HepG2 (cell line): ENCODE data around the gene ATP13A2. TPM values are rescaled to one million over a fixed set of nuclear protein-coding genes. Genes with fewer than 3 reads are reported as not detected.

Experiments
- ATAC-seq: fragments of 200-7000 bp; cut with Tn5 transposase; 3 replicates; pipeline ENCODE4 v1.9.1; 2020; ENCODE audit warnings: mild to moderate bottlenecking, moderate library complexity
- BruUV-seq: library from RNA; stranded (reverse); fragments of 400-500 nt; replicated peaks from 2 replicates; lab custom pipeline; 2021; lab: Mats Ljungman, UMichigan
- CTCF ChIA-PET: fragments of 300-600 bp; formaldehyde crosslinking; extraction: SDS; loops from one replicate; lab custom pipeline; 2021; ENCODE audit warnings: low total read pairs, inconsistent platforms, low intra/inter-chr PET ratio; lab: Yijun Ruan, JAX
- POLR2A ChIA-PET: fragments of 350-600 bp; sonication (Branson Sonifier 250); formaldehyde crosslinking; loops from one replicate; lab custom pipeline; 2020; ENCODE audit warnings: antibody characterized with exemption, inconsistent platforms; lab: Yijun Ruan, JAX
- DNase-seq: peaks from one replicate; pipeline ENCODE4 v3.0.0-alpha.2; 2015; ENCODE audit warnings: low spot score
- FAIRE-seq: peaks from 3 replicates; lab custom pipeline; 2011; peaks lifted over from hg19 to GRCh38; lab: Jason Lieb, UNC
- H2AFZ ChIP-seq: one replicate; pipeline ENCODE4 v1.6.1; 2011; ENCODE audit warnings: low read length, inconsistent platforms
- H3K27ac ChIP-seq: fragments of 300-600 bp; 3 replicates; pipeline ENCODE4 v1.8.0; 2011; ENCODE audit warnings: mixed run types, mild to moderate bottlenecking, mixed read lengths, low read length, inconsistent platforms; ENCODE audit not compliant: insufficient read depth; ENCODE audit errors: extremely low read length
- H3K27me3 ChIP-seq, 2 experiments: fragments of 200-600 bp in 1 of 2; 2 replicates in 1 of 2; 3 replicates in 1 of 2; pipeline versions ENCODE4 v1.6.0 to v1.8.0; 2011; ENCODE audit warnings: low read length in 2 of 2, mild to moderate bottlenecking in 2 of 2, moderate library complexity in 2 of 2, inconsistent platforms in 1 of 2; ENCODE audit not compliant: insufficient read depth in 2 of 2, control insufficient read depth in 1 of 2
- H3K36me3 ChIP-seq, 2 experiments: fragments of 200-600 bp in 1 of 2; replicated peaks in 1 of 2; 2 replicates in 1 of 2; 3 replicates in 1 of 2; pipeline versions ENCODE4 v1.5.1 to v1.8.0; 2011; ENCODE audit warnings: low read length in 2 of 2, inconsistent platforms in 1 of 2; ENCODE audit not compliant: insufficient read depth in 2 of 2, control insufficient read depth in 1 of 2
- H3K4me1 ChIP-seq: 2 replicates; pipeline ENCODE4 v1.5.1; 2012; ENCODE audit warnings: low read length, inconsistent platforms; ENCODE audit not compliant: insufficient read depth
- H3K4me2 ChIP-seq: 2 replicates; pipeline ENCODE4 v1.6.0; 2011; ENCODE audit warnings: low read depth, low read length, inconsistent platforms
- H3K4me3 ChIP-seq, 3 experiments: fragments of 200-600 bp in 1 of 3; sonication (generic), shearing (Covaris generic) in 1 of 3; replicated peaks in 1 of 3; 2 replicates each; pipeline ENCODE4 v1.5.1; 2011 to 2016; ENCODE audit warnings: low read length in 3 of 3, inconsistent platforms in 2 of 3, low read depth in 2 of 3, mild to moderate bottlenecking in 2 of 3, control low read depth in 1 of 3, mixed read lengths in 1 of 3; ENCODE audit not compliant: insufficient read depth in 1 of 3
- H3K79me2 ChIP-seq: one replicate; pipeline ENCODE4 v1.6.1; 2011; ENCODE audit warnings: low read length, inconsistent platforms; ENCODE audit not compliant: insufficient read depth
- H3K9ac ChIP-seq: 2 replicates; pipeline ENCODE4 v1.6.0; 2011; ENCODE audit warnings: mild to moderate bottlenecking, low read depth, low read length, inconsistent platforms; ENCODE audit not compliant: insufficient read depth
- H3K9me3 ChIP-seq: 2 replicates; pipeline ENCODE4 v1.5.1; 2012; ENCODE audit warnings: mild to moderate bottlenecking, low read length
- H4K20me1 ChIP-seq: 2 replicates; pipeline ENCODE4 v1.6.0; 2011; ENCODE audit warnings: inconsistent platforms, mild to moderate bottlenecking, low read length, moderate library complexity; ENCODE audit not compliant: insufficient read depth
- ATF7 ChIP-seq, 2 experiments: fragments of 450-650 bp in 1 of 2; sonication (generic) in 1 of 2; formaldehyde crosslinking in 1 of 2; IDR thresholded peaks; 2 replicates each; pipeline versions ENCODE4 v1.4.0 to v1.6.1; 2016 to 2020; ENCODE audit warnings: antibody characterized with exemption in 1 of 2, mild to moderate bottlenecking in 1 of 2, missing genetic modification reagents in 1 of 2
- EZH2 ChIP-seq: conservative IDR thresholded peaks from 2 replicates; pipeline ENCODE4 v1.6.1; 2012; ENCODE audit warnings: mild to moderate bottlenecking, low read depth, low read length, moderate library complexity
- GABPB1 ChIP-seq: IDR thresholded peaks from 2 replicates; pipeline ENCODE4 v1.6.1; 2016; ENCODE audit warnings: mild to moderate bottlenecking, missing genetic modification reagents, moderate library complexity, missing compliant biosample characterization
- KMT2B ChIP-seq: IDR thresholded peaks from 2 replicates; pipeline ENCODE4 v1.6.1; 2016; ENCODE audit warnings: missing genetic modification reagents, missing compliant biosample characterization
- NR2F1 ChIP-seq, 2 experiments: fragments of 450-650 bp in 1 of 2; formaldehyde crosslinking in 1 of 2; IDR thresholded peaks; 2 replicates each; pipeline versions ENCODE4 v1.5.0 to v1.6.1; 2016 to 2020; ENCODE audit warnings: mild to moderate bottlenecking in 1 of 2, missing compliant biosample characterization in 1 of 2, missing genetic modification reagents in 1 of 2, moderate library complexity in 1 of 2
- STAT6 ChIP-seq: sonication (generic); formaldehyde crosslinking; IDR thresholded peaks from 2 replicates; pipeline ENCODE4 v1.4.0; 2020; ENCODE audit warnings: missing genetic modification reagents, mild to moderate bottlenecking, borderline replicate concordance
- TRIM22 ChIP-seq: fragments of 450-650 bp; IDR thresholded peaks from 2 replicates; pipeline ENCODE4 v1.6.1; 2017
- ZNF260 ChIP-seq: sonication (generic); formaldehyde crosslinking; IDR thresholded peaks from 2 replicates; pipeline ENCODE4 v1.4.0; 2020; ENCODE audit warnings: missing genetic modification reagents, low read depth, mild to moderate bottlenecking, borderline replicate concordance
- ZNF629 ChIP-seq: sonication (generic); formaldehyde crosslinking; conservative IDR thresholded peaks from 2 replicates; pipeline ENCODE4 v1.5.0; 2020; ENCODE audit warnings: missing genetic modification reagents
- ZNF691 ChIP-seq: sonication (generic); formaldehyde crosslinking; IDR thresholded peaks from 2 replicates; pipeline ENCODE4 v1.4.0; 2020; ENCODE audit warnings: missing genetic modification reagents, low read depth, mild to moderate bottlenecking, borderline replicate concordance
- ZNF75D ChIP-seq: sonication (generic); formaldehyde crosslinking; IDR thresholded peaks from 2 replicates; pipeline ENCODE4 v1.8.1; 2023; ENCODE audit warnings: missing genetic modification reagents, mild to moderate bottlenecking, borderline replicate concordance
- ZNF816 ChIP-seq: sonication (generic); formaldehyde crosslinking; IDR thresholded peaks from 2 replicates; pipeline ENCODE4 v1.8.0; 2022; ENCODE audit warnings: missing genetic modification reagents, mild to moderate bottlenecking, borderline replicate concordance
- WGBS: methylation state at CpG from one replicate; pipeline ENCODE4 v1.1.6; 2017; ENCODE audit warnings: low lambda C conversion rate; 5-methylcytosine and 5-hydroxymethylcytosine counted together
- in situ Hi-C: cut with HindIII; loops from 2 replicates; pipeline ENCODE4 v1.10.0; 2017; ENCODE audit warnings: low pct_unique_long_range_greater_than_20kb; ENCODE audit not compliant: extremely low pct_ligation_motif_present
- intact Hi-C: fragments of 100-400 bp; cut with micrococcal nuclease; formaldehyde crosslinking; loops from one replicate; pipeline ENCODE4 v1.10.0; 2022; ENCODE audit not compliant: unreplicated experiment
- polyA plus RNA-seq, 8 experiments: library from polyadenylated mRNA; depleted of rRNA in 3 of 8; stranded (reverse) in 7 of 8; unstranded in 1 of 8; fragments of >200 nt; fragmentation: Illumina TruSeq in 4 of 8; extraction: Trizol in 4 of 8; gene quantifications; 2 replicates each; pipeline versions ENCODE4 v1.2.1 to v1.2.3, GENCODE V29; 2011 to 2016; ENCODE audit warnings: low read depth in 4 of 8, missing spikeins in 1 of 8, mixed read lengths in 1 of 8; ENCODE audit not compliant: insufficient read depth in 1 of 8
- total RNA-seq, 5 experiments: library from RNA; depleted of rRNA; stranded (reverse); fragments of >200 nt; fragmentation: Illumina TruSeq; extraction: Trizol; gene quantifications; 2 replicates each; pipeline ENCODE4 v1.2.3, GENCODE V29; 2016; ENCODE audit warnings: low read depth in 1 of 5

Gene ATP13A2
- total and polyA plus RNA-seq, 2 of the 13 experiments (the other 11 are each of a cell fraction or from before 2014, with no cell fraction given): 13.2 to 16.2 TPM

GRCh38 chr1:16968372-16968771, 43.4 kb downstream of the ATP13A2 start:
- FAIRE-seq (no peak), ATAC-seq (no peak), DNase-seq (no peak)
- intact Hi-C loops (no loop called here), in situ Hi-C loops (loop anchor here (25.0 kb wide), 1 partner anchor 269 kb away; the partner anchor contains the start of gene PADI3)
- Histone ChIP-seq H3K4me3 (no peak overlapping the region), H3K36me3 (no peaks in the 10 kb centered on the region), H3K4me1 (no peaks in the 10 kb centered on the region), H3K9me3 (no peaks in the 10 kb centered on the region), H3K4me2 (no peak overlapping the region), H3K9ac (no peak overlapping the region), H3K79me2 (no peaks in the 10 kb centered on the region), H2AFZ (no peak overlapping the region), H3K27me3 (peaks cover 1 to 4% of the 10 kb centered on the region in 2 experiments; a peak in 2 of 5 replicates), H3K27ac (no peak overlapping the region), H4K20me1 (no peaks in the 10 kb centered on the region; the same call in 1 of the 2 replicates)
- ChIA-PET POLR2A (no interaction called here), CTCF (no interaction called here)
- BruUV-seq: no TSS peak
- 79% methylated on average over 3 of the region's 3 CpGs for WGBS
- TF ChIP-seq ZNF629 (peak; percentile 80), NR2F1 (CRISPR knock-in tag; IDR thresholded peaks at IDR 0.05) (no peak), EZH2 (no peak), ZNF691 (CRISPR knock-in tag) (no peak), TRIM22 (no peak), ZNF260 (no peak), ZNF75D (CRISPR knock-in tag) (no peak), ATF7 (IDR thresholded peaks at IDR 0.05) (peak; percentile 66; the same call in 1 of the 2 replicates), ATF7 (CRISPR knock-in tag; IDR thresholded peaks at IDR 0.05) (no peak), ZNF816 (CRISPR knock-in tag) (no peak), STAT6 (CRISPR knock-in tag) (no peak), GABPB1 (no peak), KMT2B (CRISPR knock-in tag) (no peak)
- TF ChIP-seq, all 625 proteins: peak for 2
